Measurements from ENCODE around the gene MRFAP1.
"Not testable (repeated sequence)": the region's sequence is repeated elsewhere in the genome, so short reads cannot be mapped to it uniquely, and the experiment has no call there.

The MRFAP1 gene

GRCh38 chr4:6639137-6639680 lies 1.3 kb upstream of the MRFAP1 start:
- DNase-seq: no peak

GRCh38 chr4:6641164-6641970 lies 882 bp downstream of the MRFAP1 start:
- DNase-seq: no peak

DNA sequence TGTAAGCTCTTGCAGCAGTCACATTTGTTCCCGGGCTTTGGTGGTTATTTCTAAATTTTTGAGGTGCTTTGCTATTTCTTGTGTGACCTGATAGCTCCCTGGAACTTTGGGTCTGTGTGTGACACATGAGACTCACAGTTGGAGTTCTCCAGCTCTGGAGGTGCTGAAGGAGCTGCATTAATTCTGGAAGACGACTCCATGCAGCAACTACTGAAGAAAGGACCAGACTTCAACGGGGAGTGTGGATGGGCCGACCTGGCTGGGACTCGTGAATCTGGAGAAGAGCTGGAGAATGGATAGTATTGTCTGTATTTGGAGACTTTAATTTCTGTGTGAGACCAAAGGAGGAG lies 1.5 kb downstream of the MRFAP1 start:
- no peak for DNase-seq

DNA sequence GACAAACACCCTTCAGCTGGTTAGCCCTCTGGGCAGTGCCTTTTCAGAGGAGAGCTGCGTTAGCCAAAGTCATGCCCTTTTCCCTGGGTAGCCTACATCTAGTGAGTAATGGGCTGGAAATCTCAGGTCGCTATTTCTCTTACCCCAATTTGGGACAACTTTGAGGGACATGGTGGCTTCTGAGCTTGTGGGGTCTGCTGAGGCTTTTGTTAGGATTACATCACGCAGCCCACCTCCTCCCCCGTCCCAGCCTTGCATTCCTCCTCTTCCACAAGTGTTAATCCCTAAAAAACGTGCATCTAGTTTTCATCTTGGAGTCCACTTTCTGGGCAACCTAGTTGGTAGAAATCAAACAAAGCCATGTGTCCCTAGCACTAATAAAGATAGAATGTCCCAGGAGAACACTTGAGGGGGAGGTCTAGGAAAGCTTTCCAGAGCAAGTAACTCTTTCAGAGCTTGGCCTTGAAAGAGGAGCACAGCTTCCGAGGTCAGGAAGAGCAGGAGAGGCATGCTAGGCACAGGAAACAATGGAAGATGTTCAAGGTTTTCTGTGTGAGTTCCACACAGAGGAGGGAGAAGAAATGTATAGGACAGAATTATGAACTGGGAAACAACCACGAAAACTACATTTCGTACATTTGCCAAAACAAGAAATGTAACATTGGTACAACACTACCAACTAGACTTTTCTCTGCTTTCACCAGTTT lies 2.8 kb downstream of the MRFAP1 start:
- DNase-seq: no peak

- DNase-seq: no peak
These were observed 4.5 kb downstream of the MRFAP1 start for GRCh38 chr4:6644792-6645530.

DNA sequence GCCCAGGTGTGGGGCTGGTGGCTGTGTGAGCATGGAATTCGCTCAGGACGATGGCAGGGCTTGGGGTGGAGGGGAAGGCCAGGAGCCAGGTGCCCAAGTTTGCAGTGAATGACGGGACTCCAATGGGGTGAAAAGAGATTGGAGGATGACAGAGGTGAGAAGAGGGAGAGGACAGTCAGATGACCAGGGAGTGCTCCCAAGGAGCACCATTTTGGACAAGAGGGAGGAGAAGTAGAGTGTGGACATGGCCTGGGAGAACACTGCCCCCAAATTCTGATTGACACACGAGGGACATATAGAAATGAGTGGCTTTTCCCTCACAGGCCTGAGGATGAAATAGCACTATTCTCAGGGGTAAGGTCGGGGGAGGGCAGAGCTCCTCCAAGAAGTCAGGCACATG lies 6.7 kb downstream of the MRFAP1 start:
- DNase-seq: no peak

DNA sequence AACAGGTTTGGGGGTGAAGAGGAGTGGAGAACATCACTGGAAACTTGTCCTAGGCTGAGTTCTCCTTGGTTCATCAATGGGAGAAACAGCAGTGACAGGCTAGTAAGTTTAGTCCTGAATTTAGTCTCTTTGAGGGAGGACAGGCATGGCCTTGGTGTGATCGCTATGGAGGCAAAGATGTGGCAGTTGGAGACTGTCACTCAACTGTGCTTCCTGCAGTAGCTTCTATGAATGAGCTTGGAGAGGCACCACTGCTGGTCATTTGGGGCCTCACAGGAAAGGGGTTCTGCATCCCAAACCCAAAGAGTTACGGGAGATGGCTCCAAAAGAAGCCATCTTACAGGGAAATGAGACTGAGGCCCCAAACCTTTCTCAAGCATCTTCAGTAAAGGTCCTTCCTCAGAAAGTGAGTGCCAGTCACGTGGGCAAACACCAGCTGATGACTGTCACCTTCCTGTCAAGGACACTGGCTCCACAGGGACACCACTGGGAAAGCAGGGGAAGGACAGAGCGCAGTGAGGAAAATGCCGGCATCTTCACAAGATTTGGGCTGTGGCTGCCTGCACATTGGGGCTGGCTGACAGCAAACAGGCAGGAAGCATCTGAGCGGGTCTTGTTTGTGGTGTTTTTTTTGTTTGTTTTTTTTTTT lies 7.2 kb downstream of the MRFAP1 start:
- no peak for DNase-seq

GRCh38 chr4:6649216-6649615 lies 8.7 kb downstream of the MRFAP1 start:
- DNase-seq: no peak

DNA sequence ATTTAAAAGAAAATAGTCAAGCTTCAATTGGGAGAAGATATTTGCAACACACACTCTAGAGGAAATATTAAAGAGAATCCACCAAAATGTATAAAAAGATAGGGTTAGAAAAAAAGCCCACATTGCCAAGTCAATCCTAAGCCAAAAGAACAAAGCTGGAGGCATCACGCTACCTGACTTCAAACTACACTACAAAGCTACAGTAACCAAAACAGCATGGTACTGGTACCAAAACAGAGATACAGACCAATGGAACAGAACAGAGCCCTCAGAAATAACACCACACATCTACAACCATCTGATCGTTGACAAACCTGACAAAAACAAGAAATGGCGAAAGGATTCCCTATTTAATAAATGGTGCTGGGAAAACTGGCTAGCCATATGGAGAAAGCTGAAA lies 13.7 kb downstream of the MRFAP1 start:
- not testable (repeated sequence) for DNase-seq

GRCh38 chr4:6655291-6655690 lies 14.8 kb downstream of the MRFAP1 start:
- DNase-seq: not testable (repeated sequence)

DNA sequence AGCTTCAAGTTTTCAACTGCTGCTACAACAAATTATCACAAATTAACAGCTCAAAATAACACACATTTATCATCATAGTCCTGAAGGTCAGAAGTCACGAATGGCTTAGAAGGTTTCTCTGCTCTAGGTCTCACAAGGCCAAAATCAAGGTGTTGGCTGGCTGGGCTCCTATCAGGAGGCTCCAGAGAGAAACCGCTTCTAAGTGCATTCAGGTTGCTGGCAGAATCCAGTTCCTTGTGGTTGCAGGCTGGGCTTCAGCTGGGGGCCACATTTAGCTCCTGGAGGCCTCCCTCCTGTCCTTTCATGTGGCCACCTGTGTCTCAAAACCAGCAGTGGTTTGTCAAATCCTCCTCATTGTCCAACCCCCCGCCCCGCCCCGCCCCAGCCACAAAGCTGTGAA lies 15.4 kb downstream of the MRFAP1 start:
- DNase-seq: no peak

GRCh38 chr4:6657242-6658208 lies 17.0 kb downstream of the MRFAP1 start:
- no peak for DNase-seq

DNA sequence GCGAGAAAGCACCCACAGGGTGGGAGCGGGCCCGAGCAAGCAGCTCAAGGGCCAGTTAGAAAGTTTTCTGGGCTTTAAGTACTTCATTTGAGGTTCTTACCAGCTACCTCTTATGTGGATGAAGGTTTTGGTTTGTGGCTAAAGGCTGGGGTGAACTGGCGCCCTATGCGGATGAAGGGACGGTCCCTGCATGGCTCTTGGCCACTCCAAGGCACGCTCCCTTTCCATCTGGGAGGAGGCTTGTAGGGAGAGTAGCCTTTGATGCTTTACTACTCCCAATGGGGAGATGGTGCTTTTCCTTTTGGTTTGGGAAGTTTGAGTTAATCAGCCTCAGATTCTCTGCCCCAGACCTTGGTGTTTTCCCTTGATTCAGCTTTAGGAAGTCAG lies 17.7 kb downstream of the MRFAP1 start:
- no peak for DNase-seq

GRCh38 chr4:6658597-6659075 lies 18.2 kb downstream of the MRFAP1 start:
- peak; percentile 72 for DNase-seq

DNA sequence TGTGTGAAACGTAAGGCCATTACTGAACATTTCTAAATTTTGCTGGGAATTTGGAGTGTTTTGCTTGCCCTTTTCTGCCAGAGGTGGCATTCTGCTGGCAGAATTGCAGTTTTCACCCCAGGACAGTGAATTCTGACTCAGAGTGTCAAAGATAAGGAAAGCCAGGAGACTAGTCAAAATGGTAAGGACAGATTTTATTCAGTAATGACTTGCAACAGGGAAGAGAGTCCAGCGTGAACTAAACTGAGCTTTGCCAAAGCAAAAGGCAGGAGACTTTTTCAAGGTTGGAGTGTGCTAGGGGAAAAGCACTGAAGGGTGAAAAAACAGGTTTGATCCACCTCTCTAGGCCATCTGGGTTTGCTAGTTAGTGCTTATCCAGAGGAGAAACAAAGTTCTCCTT lies 19.4 kb downstream of the MRFAP1 start:
- no peak for DNase-seq

- no peak for DNase-seq
These were observed 19.9 kb downstream of the MRFAP1 start for GRCh38 chr4:6660430-6660829.

DNA sequence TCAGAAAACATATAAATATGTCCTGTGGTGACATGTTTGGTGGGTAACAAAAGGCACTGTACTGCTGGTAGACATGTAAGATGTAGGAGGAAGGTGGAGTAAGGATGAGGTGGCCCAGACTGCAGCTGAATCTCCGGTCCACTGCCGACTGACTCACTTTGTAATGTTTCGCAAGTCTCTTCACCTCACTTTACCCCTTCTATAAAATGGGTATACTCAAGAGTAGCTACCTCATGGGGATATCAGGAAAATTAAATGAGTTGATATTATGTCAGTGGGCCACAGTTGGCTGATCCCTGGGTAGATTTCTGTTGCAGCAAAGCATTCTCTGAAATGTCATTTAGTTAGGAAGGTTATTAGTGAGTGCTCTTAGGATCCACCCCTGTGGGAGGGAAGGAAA lies 22.1 kb downstream of the MRFAP1 start:
- no peak for DNase-seq

DNA sequence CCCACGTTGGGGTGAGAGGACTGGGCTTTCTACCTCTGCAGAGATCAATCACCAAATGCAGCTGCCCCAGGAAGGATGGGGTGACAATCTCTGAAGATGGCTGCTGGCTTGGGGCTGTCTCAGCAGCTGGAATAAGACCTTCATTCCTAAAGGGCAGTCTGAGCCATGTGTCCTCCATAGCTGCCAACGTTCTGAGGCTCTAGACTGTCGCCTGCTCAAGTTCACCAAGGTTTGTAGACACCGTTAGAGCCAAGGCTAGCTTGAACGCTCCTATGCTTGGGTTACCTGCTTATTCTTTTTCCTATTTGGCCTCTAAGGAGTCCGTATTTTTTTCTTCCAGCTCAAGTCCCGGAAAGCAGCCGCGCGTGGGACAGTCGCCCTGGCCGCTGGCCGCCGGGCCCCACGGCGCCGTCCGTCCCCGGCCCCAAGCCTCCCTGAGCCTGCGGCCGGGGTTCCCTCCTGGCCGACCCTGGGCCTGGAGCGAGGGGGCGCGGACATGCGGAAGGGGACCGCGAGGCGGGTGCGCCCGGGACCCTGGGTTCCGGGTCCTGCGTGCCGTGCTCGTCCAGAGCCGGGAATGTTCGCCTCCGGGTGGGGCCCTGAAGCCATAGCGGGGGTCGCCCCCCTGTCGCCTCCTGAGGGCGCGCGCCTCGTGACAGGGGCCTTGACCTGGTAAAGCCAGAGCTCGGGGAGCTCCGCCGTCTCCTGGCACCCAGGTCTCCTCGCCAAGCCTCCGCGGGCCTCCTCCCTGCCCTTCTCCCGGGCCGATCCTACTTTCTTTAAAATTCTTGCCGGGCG lies 23.3 kb downstream of the MRFAP1 start:
- DNase-seq: no peak

DNA sequence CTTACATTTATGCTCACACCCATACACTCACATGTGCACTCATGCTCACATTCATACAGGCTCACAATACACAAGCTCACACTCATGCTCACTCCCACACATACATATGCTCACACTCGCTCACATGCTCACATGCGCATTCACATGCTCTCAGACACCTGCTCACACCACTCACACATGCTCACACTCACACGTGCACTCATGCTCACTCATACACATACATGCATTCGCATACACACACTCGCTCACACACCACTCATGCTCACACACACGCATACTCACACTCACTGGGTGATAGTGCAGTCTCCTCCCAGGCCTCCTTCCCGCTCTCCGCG lies 24.8 kb downstream of the MRFAP1 start:
- no peak for DNase-seq

GRCh38 chr4:6668391-6668790 lies 27.9 kb downstream of the MRFAP1 start:
- DNase-seq: no peak

GRCh38 chr4:6671648-6672047 lies 31.2 kb downstream of the MRFAP1 start:
- DNase-seq: no peak
